Left ventricle myocardium inferior (tissue), 1 donor: ENCODE measurements around the gene SERPINA12. TPM values are rescaled to one million over a fixed set of nuclear protein-coding genes. Genes with fewer than 3 reads are reported as not detected.

Source experiments
- DNase-seq: peaks from one replicate; pipeline ENCODE4 v3.0.0-alpha.2; 2020
- H3K27ac ChIP-seq: fragments of 200-600 bp; replicated peaks from 2 replicates; pipeline ENCODE4 v1.8.0; 2021
- H3K27me3 ChIP-seq: fragments of 200-600 bp; 2 replicates; pipeline ENCODE4 v1.8.0; 2021; ENCODE audit warnings: low read depth
- H3K36me3 ChIP-seq: fragments of 200-600 bp; 2 replicates; pipeline ENCODE4 v1.8.0; 2021
- H3K4me1 ChIP-seq: fragments of 200-600 bp; 2 replicates; pipeline ENCODE4 v1.8.0; 2021
- H3K4me3 ChIP-seq: fragments of 200-600 bp; 2 replicates; pipeline ENCODE4 v1.8.0; 2021; ENCODE audit warnings: mild to moderate bottlenecking, moderate library complexity
- H3K9me3 ChIP-seq: fragments of 200-600 bp; replicated peaks from 2 replicates; pipeline ENCODE4 v1.8.0; 2021
- CTCF ChIP-seq: fragments of 200-600 bp; IDR thresholded peaks from 2 replicates; pipeline ENCODE4 v1.8.0; 2021; ENCODE audit warnings: antibody characterized with exemption, mild to moderate bottlenecking, borderline replicate concordance
- intact Hi-C: fragments of 100-400 bp; cut with micrococcal nuclease; formaldehyde crosslinking; loops from one replicate; pipeline ENCODE4 v1.11.0; 2022
- total RNA-seq: library from RNA; stranded (reverse); fragmentation: NEBNext Ultra II Directional; extraction: Animal tissue kit (Norgen Biotek cat#: 25700); gene quantifications from one replicate; pipeline ENCODE4 v1.2.1, GENCODE V29; 2021
- donor health status: DM: no; HTN: yes; CAD: no; lungs with severe emphysema.

Gene SERPINA12
- total RNA-seq, 1 donor from 2014 or later = not detected

GRCh38 chr14:94462219-94462551, 47.1 kb downstream of the SERPINA12 start:
- Histone ChIP-seq H3K27me3 (peaks cover 34% of the 10 kb centered on the region), H3K36me3 (no peaks in the 10 kb centered on the region), H3K4me1 (no peaks in the 10 kb centered on the region), H3K4me3 (no peak overlapping the region), H3K9me3 (peaks cover 33% of the 10 kb centered on the region), H3K27ac (no peak overlapping the region)
- intact Hi-C loops = no loop called here
- TF ChIP-seq CTCF = no peak
- DNase-seq = no peak

GRCh38 chr14:94461526-94462218, 47.6 kb downstream of the SERPINA12 start:
- H3K27ac ChIP-seq = no peak overlapping the region
- TF ChIP-seq CTCF = no peak
- H3K27me3 ChIP-seq = peaks cover 30% of the 10 kb centered on the region
- H3K4me1 ChIP-seq = no peaks in the 10 kb centered on the region
- H3K36me3 ChIP-seq = no peaks in the 10 kb centered on the region
- no peak overlapping the region for H3K4me3 ChIP-seq
- intact Hi-C loops = no loop called here
- DNase-seq = no peak
- peaks cover 39% of the 10 kb centered on the region for H3K9me3 ChIP-seq

- intact Hi-C loops = no loop called here
- Histone ChIP-seq H3K9me3 (peaks cover 46% of the 10 kb centered on the region), H3K4me1 (no peaks in the 10 kb centered on the region), H3K36me3 (no peaks in the 10 kb centered on the region), H3K27ac (no peak overlapping the region), H3K27me3 (peaks cover 25% of the 10 kb centered on the region), H3K4me3 (no peak overlapping the region)
- no peak for DNase-seq
- no peak for TF ChIP-seq CTCF
These were observed 48.4 kb downstream of the SERPINA12 start for GRCh38 chr14:94460631-94461416.

GRCh38 chr14:94458558-94459205, 50.6 kb downstream of the SERPINA12 start:
- no peak overlapping the region for H3K27ac ChIP-seq
- H3K4me1 ChIP-seq = no peaks in the 10 kb centered on the region
- no peaks in the 10 kb centered on the region for H3K36me3 ChIP-seq
- peaks cover 34% of the 10 kb centered on the region for H3K27me3 ChIP-seq
- peaks cover 37% of the 10 kb centered on the region for H3K9me3 ChIP-seq
- TF ChIP-seq CTCF = no peak
- intact Hi-C loops = no loop called here
- no peak for DNase-seq
- no peak overlapping the region for H3K4me3 ChIP-seq

- TF ChIP-seq CTCF = no peak
- peaks cover 37% of the 10 kb centered on the region for H3K9me3 ChIP-seq
- H3K4me1 ChIP-seq = no peaks in the 10 kb centered on the region
- H3K27ac ChIP-seq = no peak overlapping the region
- H3K27me3 ChIP-seq = peaks cover 39% of the 10 kb centered on the region
- no peak overlapping the region for H3K4me3 ChIP-seq
- DNase-seq = no peak
- intact Hi-C loops = no loop called here
- H3K36me3 ChIP-seq = no peaks in the 10 kb centered on the region
These were observed 51.2 kb downstream of the SERPINA12 start for GRCh38 chr14:94458096-94458495.
